Measurements from ENCODE around the gene FTL. TPM values are rescaled to one million over a fixed set of nuclear protein-coding genes. Genes with fewer than 3 reads are reported as not detected.

The FTL gene
- total and polyA plus RNA-seq, 7 donors, result 802 to 2,269 (median 1,296) TPM

- ATAC-seq (no peak), DNase-seq (no peak)
- H3K4me3 ChIP-seq, result no peak overlapping the region
- no peaks in the 10 kb centered on the region for H3K27me3 ChIP-seq (ENCODE audit: insufficient read depth in 3 of 3, low read length in 2 of 3)
- no peaks in the 10 kb centered on the region for H3K9me3 ChIP-seq
- peaks cover 47% of the 10 kb centered on the region for H3K4me1 ChIP-seq
- peak overlapping the region; percentile 90 for H3K27ac ChIP-seq
- H3K36me3 ChIP-seq (ENCODE audit: insufficient read depth in 1 of 2, low read depth in 1 of 2), result peaks cover 3 to 54% of the 10 kb centered on the region in 2 donors
- WGBS, 3 donors, result 86 to 89% (median 89%) methylated on average over 9 of the region's 9 CpGs
- intact Hi-C loops (cut with DNase I), result no loop called here
- no peak for TF ChIP-seq CTCF (IDR thresholded peaks at IDR 0.05)
These were observed 23.8 kb downstream of the FTL start for GRCh38 chr19:48988860-48989259.

- peaks cover 3 to 45% of the 10 kb centered on the region in 2 donors for H3K36me3 ChIP-seq (ENCODE audit: insufficient read depth in 1 of 2, low read depth in 1 of 2)
- no peaks in the 10 kb centered on the region for H3K9me3 ChIP-seq
- no peaks in the 10 kb centered on the region for H3K27me3 ChIP-seq (ENCODE audit: insufficient read depth in 3 of 3, low read length in 2 of 3)
- peak overlapping the region; percentile 90 for H3K27ac ChIP-seq
- DNase-seq, result peak; percentile 75 to 90
- ATAC-seq, result peak; percentile 60 to 67 (median 64)
- TF ChIP-seq CTCF (IDR thresholded peaks at IDR 0.05), result no peak
- peaks cover 55% of the 10 kb centered on the region for H3K4me1 ChIP-seq
- H3K4me3 ChIP-seq, result peak overlapping the region; percentile 81
- intact Hi-C loops (cut with DNase I), result loop anchor here (5.0 to 10.0 kb wide), 3 partner anchors 83 to 215 kb away; partner anchors contain the start of genes HRC (in 1 of the 2), KCNA7 (in 1 of the 2) and TRPM4 (in 1 of the 2)
- 21 to 25% (median 22%) methylated on average over 16 to 17 of the region's 17 CpGs for WGBS, 3 donors
These were observed 24.7 kb downstream of the FTL start for GRCh38 chr19:48989701-48990291.

GRCh38 chr19:48990400-48990799 is 25.3 kb downstream of the FTL start:
- WGBS, 3 donors, result 19 to 26% (median 20%) methylated on average over 4 of the region's 4 CpGs
- ATAC-seq (peak in 1 of 4 donors; percentile 0), DNase-seq (no peak)
- Histone ChIP-seq H3K36me3 (ENCODE audit: insufficient read depth in 1 of 2, low read depth in 1 of 2) (peaks cover 2 to 39% of the 10 kb centered on the region in 2 donors), H3K27me3 (ENCODE audit: insufficient read depth in 3 of 3, low read length in 2 of 3) (no peaks in the 10 kb centered on the region), H3K4me3 (peak overlapping the region; percentile 81), H3K27ac (peak overlapping the region; percentile 90), H3K9me3 (no peaks in the 10 kb centered on the region), H3K4me1 (peaks cover 61% of the 10 kb centered on the region)
- no peak for TF ChIP-seq CTCF (IDR thresholded peaks at IDR 0.05)
- intact Hi-C loops (cut with DNase I), result loop anchor here (5.0 to 10.0 kb wide), 3 partner anchors 82 to 214 kb away; partner anchors contain the start of genes HRC (in 1 of the 2), KCNA7 (in 1 of the 2) and TRPM4 (in 1 of the 2)

- Histone ChIP-seq H3K36me3 (ENCODE audit: insufficient read depth in 1 of 2, low read depth in 1 of 2) (peaks cover 0 to 31% of the 10 kb centered on the region in 2 donors), H3K27ac (peak overlapping the region; percentile 90), H3K27me3 (ENCODE audit: insufficient read depth in 3 of 3, low read length in 2 of 3) (no peaks in the 10 kb centered on the region), H3K4me3 (peak overlapping the region; percentile 81), H3K4me1 (peaks cover 64% of the 10 kb centered on the region), H3K9me3 (no peaks in the 10 kb centered on the region)
- no peak for TF ChIP-seq CTCF (IDR thresholded peaks at IDR 0.05)
- no peak for DNase-seq
- intact Hi-C loops (cut with DNase I), result loop anchor here (5.0 to 10.0 kb wide), 3 partner anchors 81 to 214 kb away; partner anchors contain the start of genes HRC (in 1 of the 2), KCNA7 (in 1 of the 2) and TRPM4 (in 1 of the 2)
- WGBS, 3 donors, result 41 to 64% (median 52%) methylated on average over 22 of the region's 22 CpGs
- no peak for ATAC-seq
These were observed 26.0 kb downstream of the FTL start for GRCh38 chr19:48991011-48991609.
